SK-N-SH (cell line): ENCODE data around the gene MARCHF10. TPM values are rescaled to one million over a fixed set of nuclear protein-coding genes. Genes with fewer than 3 reads are reported as not detected.

Source experiments
- CTCF ChIA-PET: fragments of 300-600, 350-600 bp; formaldehyde crosslinking; extraction: SDS; loops from one replicate; lab custom pipeline; 2021; lab: Yijun Ruan, JAX
- POLR2A ChIA-PET: fragments of 350-600 bp; sonication (Branson Sonifier 250); formaldehyde crosslinking; extraction: SDS; loops from one replicate; lab custom pipeline; 2020; ENCODE audit warnings: antibody characterized with exemption, inconsistent platforms; lab: Yijun Ruan, JAX
- DNase-seq: peaks from one replicate; pipeline ENCODE4 v3.0.0; 2012
- H2AFZ ChIP-seq: fragments of 200-600 bp; sonication (generic); 2 replicates; pipeline ENCODE4 v1.8.1; 2016; ENCODE audit warnings: antibody characterized with exemption, mild to moderate bottlenecking, low read depth
- H3F3A ChIP-seq: fragments of 200-600 bp; sonication (generic); replicated peaks from 2 replicates; pipeline ENCODE3; 2016; ENCODE audit warnings: antibody characterized with exemption, mild to moderate bottlenecking; ENCODE audit not compliant: insufficient read depth
- H3K27ac ChIP-seq, 2 experiments: fragments of 200-500 bp in 1 of 2; fragments of 200-600 bp in 1 of 2; sonication (Bioruptor generic) in 1 of 2; sonication (generic), shearing (Covaris generic) in 1 of 2; 2 replicates each; pipeline versions ENCODE4 v1.5.1 to v1.6.1; 2014 to 2016; ENCODE audit warnings: low read depth in 2 of 2, inconsistent platforms in 1 of 2, low read length in 1 of 2, mild to moderate bottlenecking in 1 of 2, mixed read lengths in 1 of 2
- H3K27me3 ChIP-seq: fragments of 200-600 bp; sonication (generic), shearing (Covaris generic); 2 replicates; pipeline ENCODE4 v1.6.1; 2016; ENCODE audit warnings: mixed run types; ENCODE audit not compliant: insufficient read depth
- H3K36me3 ChIP-seq, 2 experiments: fragments of 200-500 bp in 1 of 2; fragments of 200-600 bp in 1 of 2; sonication (Bioruptor generic) in 1 of 2; sonication (generic) in 1 of 2; replicated peaks in 1 of 2; 2 replicates each; pipeline versions ENCODE3 to v1.5.1; 2014 to 2016; ENCODE audit warnings: low read length in 1 of 2, mild to moderate bottlenecking in 1 of 2; ENCODE audit not compliant: insufficient read depth in 2 of 2, control insufficient read depth in 1 of 2
- H3K4me1 ChIP-seq, 2 experiments: fragments of 200-500 bp in 1 of 2; fragments of 200-600 bp in 1 of 2; sonication (Bioruptor generic) in 1 of 2; sonication (generic), shearing (Covaris generic) in 1 of 2; 2 replicates each; pipeline versions ENCODE4 v1.5.1 to v1.6.1; 2014 to 2016; ENCODE audit warnings: low read depth in 1 of 2, low read length in 1 of 2, mixed run types in 1 of 2; ENCODE audit not compliant: insufficient read depth in 2 of 2, control insufficient read depth in 1 of 2
- H3K4me2 ChIP-seq: fragments of 200-600 bp; sonication (generic), shearing (Covaris generic); 2 replicates; pipeline ENCODE4 v1.6.1; 2017; ENCODE audit warnings: mixed run types
- H3K4me3 ChIP-seq, 2 experiments: fragments of 200-500 bp in 1 of 2; fragments of 200-600 bp in 1 of 2; sonication (Bioruptor generic) in 1 of 2; sonication (generic), shearing (Covaris generic) in 1 of 2; 2 replicates each; pipeline versions ENCODE4 v1.5.1 to v1.8.1; 2014 to 2016; ENCODE audit warnings: low read depth in 2 of 2, inconsistent platforms in 1 of 2, low read length in 1 of 2, mild to moderate bottlenecking in 1 of 2, mixed read lengths in 1 of 2, moderate library complexity in 1 of 2
- H3K79me2 ChIP-seq: fragments of 200-600 bp; sonication (generic); 2 replicates; pipeline ENCODE4 v1.8.1; 2017; ENCODE audit warnings: mild to moderate bottlenecking; ENCODE audit not compliant: insufficient read depth
- H3K9ac ChIP-seq: fragments of 200-600 bp; sonication (generic); 2 replicates; pipeline ENCODE4 v1.6.1; 2017; ENCODE audit warnings: mixed run types
- H3K9me2 ChIP-seq: fragments of 200-600 bp; sonication (generic); 2 replicates; pipeline ENCODE4 v1.6.1; 2017; ENCODE audit warnings: mixed run types
- H3K9me3 ChIP-seq: fragments of 200-600 bp; sonication (generic); 2 replicates; pipeline ENCODE4 v1.6.1; 2017; ENCODE audit warnings: mixed run types, mild to moderate bottlenecking, moderate library complexity
- H4K20me1 ChIP-seq: fragments of 200-600 bp; sonication (generic); 2 replicates; pipeline ENCODE4 v1.6.1; 2017; ENCODE audit warnings: mild to moderate bottlenecking, mixed run types; ENCODE audit not compliant: insufficient read depth
- CHD2 ChIP-seq: fragments of 150-350 bp; IDR thresholded peaks from 2 replicates; pipeline ENCODE4 v1.6.1; 2018; ENCODE audit warnings: low read length; ENCODE audit not compliant: partially characterized antibody
- EP300 ChIP-seq, 2 experiments: IDR thresholded peaks; 2 replicates each; pipeline versions ENCODE4 v1.4.0 to v1.6.1; 2012; ENCODE audit warnings: borderline replicate concordance in 1 of 2, low read depth in 1 of 2, low read length in 1 of 2
- FOXM1 ChIP-seq: IDR thresholded peaks from 2 replicates; pipeline ENCODE4 v1.4.0; 2012; ENCODE audit warnings: low read depth, mild to moderate bottlenecking
- GATA2 ChIP-seq: sonication (generic); formaldehyde crosslinking; IDR thresholded peaks from 2 replicates; pipeline ENCODE4 v1.5.0; 2020; ENCODE audit warnings: mild to moderate bottlenecking, missing genetic modification reagents
- MAX ChIP-seq: IDR thresholded peaks from 2 replicates; pipeline ENCODE4 v1.4.0; 2012; ENCODE audit warnings: low read depth
- MEF2A ChIP-seq: IDR thresholded peaks from 2 replicates; pipeline ENCODE4 v1.4.0; 2012; ENCODE audit warnings: low read depth, borderline replicate concordance
- NRF1 ChIP-seq: IDR thresholded peaks from 2 replicates; pipeline ENCODE4 v1.6.1; 2012; ENCODE audit warnings: low read depth, mild to moderate bottlenecking, low read length
- RCOR1 ChIP-seq: fragments of 150-350 bp; IDR thresholded peaks from 2 replicates; pipeline ENCODE4 v1.6.1; 2017; ENCODE audit warnings: antibody characterized with exemption, low read length
- REST ChIP-seq: IDR thresholded peaks from 2 replicates; pipeline ENCODE4 v1.6.1; 2012; ENCODE audit warnings: mild to moderate bottlenecking, low read depth, low read length, moderate library complexity
- RFX5 ChIP-seq: IDR thresholded peaks from 2 replicates; pipeline ENCODE4 v1.6.1; 2012; ENCODE audit warnings: mild to moderate bottlenecking, improper control_type of control experiment, low read length
- TCF12 ChIP-seq: IDR thresholded peaks from 2 replicates; pipeline ENCODE4 v1.4.0; 2012
- TEAD4 ChIP-seq: IDR thresholded peaks from 2 replicates; pipeline ENCODE4 v1.4.0; 2012; ENCODE audit warnings: mild to moderate bottlenecking, borderline replicate concordance; ENCODE audit not compliant: insufficient read depth
- ZBTB33 ChIP-seq: IDR thresholded peaks from 2 replicates; pipeline ENCODE4 v1.4.0; 2012; ENCODE audit warnings: low read depth, borderline replicate concordance
- WGBS: methylation state at CpG from one replicate; pipeline ENCODE4 v1.1.6; 2017; ENCODE audit warnings: low lambda C conversion rate; 5-methylcytosine and 5-hydroxymethylcytosine counted together
- polyA plus RNA-seq, 3 experiments: library from polyadenylated mRNA; depleted of rRNA; stranded (reverse); fragments of >200 nt; gene quantifications; 2 replicates each; pipeline ENCODE4 v1.2.3, GENCODE V29; 2012

MARCHF10 gene
- polyA plus RNA-seq, 1 of the 3 experiments (the other 2 are of a cell fraction), result 0.16 TPM

GRCh38 chr17:62675260-62675659, 132.9 kb downstream of the MARCHF10 start:
- Histone ChIP-seq H4K20me1 (peaks cover 5% of the 10 kb centered on the region; the same call in 1 of the 2 replicates), H3K4me2 (no peak overlapping the region), H3F3A (peaks cover 22% of the 10 kb centered on the region), H3K27ac (no peak overlapping the region; a peak in 1 of 4 replicates), H3K9me3 (no peaks in the 10 kb centered on the region), H3K9ac (no peak overlapping the region), H3K9me2 (no peaks in the 10 kb centered on the region), H2AFZ (no peak overlapping the region), H3K79me2 (peaks cover 36% of the 10 kb centered on the region; the same call in 1 of the 2 replicates), H3K36me3 (peaks cover 76 to 80% of the 10 kb centered on the region in 2 experiments), H3K4me3 (no peak overlapping the region), H3K4me1 (peaks cover 0 to 10% of the 10 kb centered on the region in 2 experiments; a peak in 1 of 4 replicates), H3K27me3 (no peaks in the 10 kb centered on the region)
- TF ChIP-seq TEAD4 (no peak), CHD2 (no peak), GATA2 (CRISPR knock-in tag) (no peak), MEF2A (no peak), RCOR1 (no peak)
- DNase-seq, result no peak
- CTCF ChIA-PET, result interaction anchor here (1.1 to 8.6 kb wide), 2 partner anchors 18 to 936 kb away, joined by 3 to 67 read pairs; no protein-coding TSS in a partner anchor
- POLR2A ChIA-PET, result no interaction called here
- 93% methylated on average over 12 of the region's 12 CpGs for whole genome bisulfite sequencing

- H2AFZ ChIP-seq, result no peak overlapping the region
- no peaks in the 10 kb centered on the region for H3K9me2 ChIP-seq
- peaks cover 0 to 10% of the 10 kb centered on the region in 2 experiments; a peak in 1 of 4 replicates for H3K4me1 ChIP-seq
- H3K27ac ChIP-seq, result no peak overlapping the region
- POLR2A ChIA-PET, result no interaction called here
- no peaks in the 10 kb centered on the region for H3K27me3 ChIP-seq
- H3K9ac ChIP-seq, result no peak overlapping the region
- H4K20me1 ChIP-seq, result peaks cover 5% of the 10 kb centered on the region; the same call in 1 of the 2 replicates
- H3F3A ChIP-seq, result peaks cover 22% of the 10 kb centered on the region
- H3K4me3 ChIP-seq, result no peak overlapping the region
- 100% methylated on average over 3 of the region's 3 CpGs for WGBS
- no peak overlapping the region for H3K4me2 ChIP-seq
- TF ChIP-seq MEF2A (no peak), TCF12 (no peak), NRF1 (no peak), ZBTB33 (no peak), MAX (no peak), FOXM1 (no peak), EP300 (IDR thresholded peaks at IDR 0.05; ENCODE audit: borderline replicate concordance in 1 of 2, low read depth in 1 of 2, low read length in 1 of 2) (no peak), REST (no peak), RFX5 (no peak), CHD2 (no peak)
- H3K36me3 ChIP-seq, result peaks cover 76 to 77% of the 10 kb centered on the region in 2 experiments
- no peaks in the 10 kb centered on the region for H3K9me3 ChIP-seq
- CTCF ChIA-PET, result interaction anchor here (1.7 to 8.6 kb wide), 3 partner anchors 12 to 937 kb away, joined by 5 to 67 read pairs (median 28); no protein-coding TSS in a partner anchor
- H3K79me2 ChIP-seq, result peaks cover 36% of the 10 kb centered on the region; the same call in 1 of the 2 replicates
- no peak for DNase-seq
These were observed 133.3 kb downstream of the MARCHF10 start for GRCh38 chr17:62674841-62675240.
